GM18868 (cell line): ENCODE data around the gene PPP1R9B.

Experiments
- ATAC-seq: cut with Tn5 transposase; IDR thresholded peaks from one replicate; pipeline ENCODE4 v1.9.1; 2021; ENCODE audit warnings: mild to moderate bottlenecking, moderate library complexity; ENCODE audit not compliant: unreplicated experiment

The PPP1R9B gene

GRCh38 chr17:50110591-50111349 lies 39.7 kb downstream of the PPP1R9B start:
- no peak for ATAC-seq

- no peak for ATAC-seq
Measured at GRCh38 chr17:50109785-50110184, 40.7 kb downstream of the PPP1R9B start.

DNA sequence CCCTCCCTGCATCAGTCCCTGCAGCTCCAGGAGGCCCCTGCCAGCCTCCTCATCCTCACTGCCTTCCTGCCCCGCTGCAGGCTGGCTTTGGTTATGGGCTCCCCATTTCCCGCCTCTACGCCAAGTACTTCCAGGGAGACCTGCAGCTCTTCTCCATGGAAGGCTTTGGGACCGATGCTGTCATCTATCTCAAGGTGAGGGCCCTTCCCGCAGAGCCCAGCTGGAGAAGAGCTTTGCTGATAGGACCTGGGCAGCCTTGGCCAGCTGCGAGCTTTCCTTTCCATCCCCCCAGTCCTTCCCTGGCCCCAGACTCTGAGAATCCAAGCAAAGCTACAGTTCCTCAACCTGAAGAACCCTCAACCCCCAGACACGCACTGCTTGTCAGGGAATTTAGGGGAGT lies 41.3 kb downstream of the PPP1R9B start:
- ATAC-seq, result no peak

DNA sequence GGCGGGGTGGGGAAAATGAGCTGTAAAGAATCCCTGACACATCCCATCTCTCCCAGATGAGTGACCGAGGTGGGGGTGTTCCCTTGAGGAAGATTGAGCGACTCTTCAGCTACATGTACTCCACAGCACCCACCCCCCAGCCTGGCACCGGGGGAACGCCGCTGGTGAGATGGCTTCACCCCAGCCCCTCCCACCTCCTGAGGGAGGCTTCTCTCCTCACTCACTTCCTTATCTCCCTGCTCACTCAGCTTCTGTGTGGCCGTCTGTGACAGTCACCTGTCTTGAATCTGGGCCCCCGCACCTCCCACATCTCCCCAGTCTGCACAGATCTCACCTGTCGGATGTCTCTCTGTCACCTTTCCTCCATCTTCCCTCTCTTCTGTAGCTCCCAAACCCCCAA lies 41.9 kb downstream of the PPP1R9B start:
- ATAC-seq, result no peak

GRCh38 chr17:50107790-50108414 lies 42.6 kb downstream of the PPP1R9B start:
- no peak for ATAC-seq

DNA sequence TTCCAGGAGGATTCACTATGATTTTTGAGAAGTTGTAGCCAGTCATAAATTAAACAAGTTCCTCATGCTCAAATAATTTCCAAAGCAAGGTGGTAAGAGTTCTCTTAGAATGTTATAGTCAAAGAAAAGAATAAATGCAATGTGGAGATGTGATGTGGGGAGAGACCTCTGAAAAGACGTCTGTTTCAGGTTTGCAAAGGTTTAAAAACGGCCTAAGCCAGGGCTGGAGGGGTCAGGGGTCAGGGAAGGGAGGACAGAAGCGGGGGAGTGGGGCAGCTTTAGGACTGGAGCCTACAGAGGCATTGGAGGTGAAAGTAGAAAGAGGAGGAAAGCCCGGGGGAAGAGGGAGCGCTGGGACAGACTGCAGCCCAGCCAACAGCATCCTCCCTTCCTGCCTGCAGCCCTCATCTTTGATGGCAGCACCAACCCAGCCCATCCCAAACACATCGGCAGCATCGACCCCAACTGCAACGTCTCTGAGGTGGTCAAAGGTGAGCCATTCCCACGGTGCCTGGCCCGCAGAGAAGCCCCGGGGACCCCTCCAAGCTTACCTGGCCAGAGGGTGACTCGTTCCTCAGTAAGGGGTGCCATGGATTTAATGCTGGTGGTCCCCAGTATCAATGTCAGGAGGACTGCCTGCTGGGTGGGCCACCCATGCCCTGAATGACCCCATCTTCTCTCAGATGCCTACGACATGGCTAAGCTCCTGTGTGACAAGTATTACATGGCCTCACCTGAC lies 43.9 kb downstream of the PPP1R9B start:
- no peak for ATAC-seq

DNA sequence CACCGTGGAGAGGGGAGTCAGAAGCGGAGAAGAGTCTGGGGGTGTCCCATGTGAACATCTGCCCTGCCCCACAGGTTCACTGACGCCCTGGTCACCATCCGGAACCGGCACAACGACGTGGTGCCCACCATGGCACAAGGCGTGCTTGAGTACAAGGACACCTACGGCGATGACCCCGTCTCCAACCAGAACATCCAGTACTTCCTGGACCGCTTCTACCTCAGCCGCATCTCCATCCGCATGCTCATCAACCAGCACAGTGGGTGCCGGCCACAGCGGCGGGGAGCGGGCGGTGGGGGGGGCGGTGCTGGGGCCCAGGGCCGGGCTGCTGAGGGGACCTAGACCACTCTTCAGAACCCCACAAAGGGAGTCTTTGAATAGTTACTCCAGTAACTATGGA lies 44.7 kb downstream of the PPP1R9B start:
- no peak for ATAC-seq

GRCh38 chr17:50103941-50104340 lies 46.5 kb downstream of the PPP1R9B start:
- ATAC-seq, result no peak

DNA sequence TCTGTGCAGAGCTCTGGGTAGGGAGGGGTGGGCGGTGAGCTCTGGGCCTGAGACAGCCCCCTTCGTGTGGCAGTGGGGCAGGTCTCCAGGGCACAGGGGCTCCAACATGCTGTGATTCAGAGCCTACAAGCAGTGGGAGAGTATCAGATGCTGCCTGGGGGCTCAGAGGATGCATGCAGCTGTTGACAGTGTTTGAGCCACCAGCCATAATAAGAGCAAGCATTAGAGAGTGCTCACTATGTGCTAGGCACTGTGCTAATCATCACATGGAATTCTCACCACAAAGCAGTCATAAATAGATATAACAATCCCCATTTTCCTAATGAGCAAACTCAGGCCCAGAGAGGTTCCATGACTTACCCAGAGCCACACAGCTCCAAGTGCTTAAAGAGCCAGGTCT lies 47.2 kb downstream of the PPP1R9B start:
- ATAC-seq, result no peak

GRCh38 chr17:50102164-50102991 lies 48.1 kb downstream of the PPP1R9B start:
- ATAC-seq, result no peak

- ATAC-seq, result no peak
Measured at GRCh38 chr17:50101346-50102163, 48.9 kb downstream of the PPP1R9B start.

GRCh38 chr17:50100921-50101345 lies 49.5 kb downstream of the PPP1R9B start:
- ATAC-seq, result no peak

DNA sequence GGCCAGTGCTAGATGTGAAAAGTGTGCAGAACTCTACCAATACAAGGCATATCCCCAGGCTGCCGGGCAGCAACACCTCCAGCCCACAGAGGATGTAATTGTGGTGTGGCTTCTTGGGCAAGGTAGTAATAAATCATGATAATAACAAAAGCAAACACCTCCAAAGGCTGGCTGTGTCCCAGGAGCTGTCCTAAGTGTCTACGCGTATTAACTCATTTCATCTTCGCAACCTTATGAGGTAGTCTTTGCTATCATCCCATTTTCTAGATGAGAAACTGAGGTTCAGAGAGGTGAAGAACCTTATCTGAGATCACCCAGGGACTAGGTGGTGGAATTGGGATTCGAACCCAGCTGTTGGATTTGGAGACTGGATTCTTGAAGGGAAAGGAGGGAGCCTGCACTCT lies 50.0 kb downstream of the PPP1R9B start:
- ATAC-seq, result no peak

DNA sequence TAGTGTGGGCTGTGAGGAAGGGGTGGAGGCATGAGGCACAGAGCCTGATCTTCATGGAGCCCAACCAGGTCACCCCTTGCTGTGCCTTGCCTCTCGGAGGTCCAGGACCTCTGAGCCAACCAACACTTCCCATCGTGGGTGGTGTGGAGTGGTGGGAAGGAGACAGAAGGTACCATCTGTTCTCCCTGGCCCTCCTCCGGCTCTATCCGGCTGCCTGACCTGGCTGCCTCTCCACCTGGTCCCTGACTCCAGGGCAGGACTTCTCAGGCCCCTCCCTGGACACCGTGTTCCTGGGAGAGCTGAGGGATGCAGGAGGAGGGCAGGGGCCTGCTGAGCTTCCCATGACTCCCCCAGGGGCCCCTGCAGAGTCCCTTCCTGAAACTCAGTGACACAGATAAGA lies 51.5 kb downstream of the PPP1R9B start:
- no peak for ATAC-seq

DNA sequence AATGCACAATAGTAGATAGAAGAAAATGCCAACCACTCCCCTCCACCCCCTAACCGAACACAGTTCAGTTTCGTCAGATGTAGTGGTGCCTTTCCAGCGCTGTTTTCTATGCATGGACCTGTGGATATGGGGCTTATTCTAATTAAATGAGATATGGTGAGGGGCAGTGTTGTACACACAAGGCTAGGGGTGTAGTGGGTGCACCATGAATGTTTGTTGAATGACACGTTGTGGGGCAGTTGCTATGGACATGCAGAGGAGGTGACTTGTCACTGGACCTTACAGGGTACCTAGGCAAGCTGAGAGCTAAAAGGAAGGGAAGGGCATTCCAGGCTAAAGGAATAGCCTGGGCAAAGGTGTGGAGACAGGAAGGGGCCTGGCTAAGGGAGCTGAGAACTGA lies 51.9 kb downstream of the PPP1R9B start:
- ATAC-seq, result no peak

DNA sequence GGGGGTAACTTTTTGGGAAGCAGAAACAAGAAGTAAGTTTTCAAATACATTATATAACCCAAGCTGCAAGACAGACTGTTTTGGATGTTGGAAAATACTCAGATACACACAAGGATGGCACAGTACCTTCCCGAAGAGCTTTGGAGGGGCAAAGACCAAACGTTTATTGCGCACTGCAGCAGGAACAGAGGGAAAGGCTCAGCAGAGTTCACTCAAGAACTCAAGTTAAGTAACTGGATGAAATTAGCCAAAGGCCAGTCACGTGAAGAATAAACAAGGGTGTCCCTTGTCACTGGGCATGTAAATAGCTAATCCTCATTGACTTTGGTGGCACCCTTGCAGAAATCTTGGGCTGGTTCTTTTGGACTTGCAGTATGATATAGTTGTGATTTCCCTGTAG lies 52.6 kb downstream of the PPP1R9B start:
- no peak for ATAC-seq

DNA sequence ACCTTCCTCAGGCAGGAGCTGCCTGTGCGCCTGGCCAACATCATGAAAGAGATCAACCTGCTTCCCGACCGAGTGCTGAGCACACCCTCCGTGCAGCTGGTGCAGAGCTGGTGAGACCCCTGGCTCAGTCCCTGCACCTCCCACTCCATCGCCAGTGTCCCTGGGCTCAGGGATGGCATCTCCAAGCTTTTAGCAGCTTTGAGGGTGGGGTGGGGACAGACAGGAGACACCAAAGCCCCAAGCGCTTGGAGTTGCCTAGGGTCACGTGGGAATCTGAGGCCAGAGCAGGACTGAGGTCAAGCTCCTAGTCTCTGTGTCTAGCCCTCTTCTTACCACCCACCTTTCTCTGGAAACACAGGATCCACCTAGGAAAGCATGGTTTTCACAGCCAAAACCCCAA lies 53.0 kb downstream of the PPP1R9B start:
- no peak for ATAC-seq

- no peak for ATAC-seq
Measured at GRCh38 chr17:50096758-50097157, 53.7 kb downstream of the PPP1R9B start.

DNA sequence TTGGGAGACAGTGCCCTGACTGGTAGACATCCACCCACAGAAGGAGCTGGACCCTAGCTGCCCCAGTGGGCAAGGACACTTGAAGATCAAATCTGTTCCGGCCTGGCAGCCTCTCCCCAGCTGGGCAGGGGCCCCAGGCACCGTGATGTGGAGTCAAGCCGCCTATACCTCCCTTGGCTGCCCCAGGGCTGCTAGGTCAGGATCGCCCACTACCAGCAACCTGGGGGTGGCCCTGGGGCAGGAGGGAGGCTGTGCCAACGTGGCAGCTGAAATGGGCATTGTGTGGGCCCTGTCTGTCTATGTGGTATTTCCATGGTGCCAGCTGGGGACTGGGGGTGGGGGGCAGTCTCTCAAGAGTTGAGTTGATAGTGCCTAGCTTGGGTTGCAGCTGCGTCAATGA lies 54.4 kb downstream of the PPP1R9B start:
- no peak for ATAC-seq

GRCh38 chr17:50095626-50096037 lies 54.8 kb downstream of the PPP1R9B start:
- ATAC-seq, result no peak
